ENCODE measurements around the gene DCDC2C.

Gene DCDC2C

DNA sequence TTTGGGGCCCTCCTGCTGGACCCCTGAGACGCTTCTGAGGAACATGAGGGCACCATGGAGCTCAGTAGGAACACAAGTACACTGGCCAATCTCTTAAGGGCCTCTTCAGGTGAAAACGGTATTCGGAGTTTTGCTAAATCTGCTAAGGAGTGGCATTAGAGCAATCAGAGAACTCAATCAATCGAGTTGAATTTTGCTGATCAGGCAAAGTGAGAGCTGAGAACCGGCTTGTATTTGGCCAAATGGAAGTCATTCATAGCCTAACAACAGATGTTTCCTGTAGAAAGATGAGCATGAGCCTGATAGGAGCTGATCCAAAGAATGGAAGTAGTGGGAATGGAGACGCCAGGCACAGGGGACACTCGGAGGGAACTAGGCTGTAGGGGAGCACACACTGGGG is 133.7 kb downstream of the DCDC2C start:
- TF ChIP-seq TAF1 (IDR thresholded peaks at IDR 0.05; ENCODE audit: borderline replicate concordance, insufficient read depth, low read length) (no peak), POLR2AphosphoS5 (IDR thresholded peaks at IDR 0.05; ENCODE audit: low read depth, low read length) (no peak), FOXP2 (optimal IDR thresholded peaks at IDR 0.05; ENCODE audit: borderline replicate concordance, extremely low read depth, extremely low read length, insufficient read depth) (no peak), SIN3A (IDR thresholded peaks at IDR 0.05; ENCODE audit: borderline replicate concordance, insufficient read depth, low read length) (no peak)
- TF ChIP-seq, protein P1, sequence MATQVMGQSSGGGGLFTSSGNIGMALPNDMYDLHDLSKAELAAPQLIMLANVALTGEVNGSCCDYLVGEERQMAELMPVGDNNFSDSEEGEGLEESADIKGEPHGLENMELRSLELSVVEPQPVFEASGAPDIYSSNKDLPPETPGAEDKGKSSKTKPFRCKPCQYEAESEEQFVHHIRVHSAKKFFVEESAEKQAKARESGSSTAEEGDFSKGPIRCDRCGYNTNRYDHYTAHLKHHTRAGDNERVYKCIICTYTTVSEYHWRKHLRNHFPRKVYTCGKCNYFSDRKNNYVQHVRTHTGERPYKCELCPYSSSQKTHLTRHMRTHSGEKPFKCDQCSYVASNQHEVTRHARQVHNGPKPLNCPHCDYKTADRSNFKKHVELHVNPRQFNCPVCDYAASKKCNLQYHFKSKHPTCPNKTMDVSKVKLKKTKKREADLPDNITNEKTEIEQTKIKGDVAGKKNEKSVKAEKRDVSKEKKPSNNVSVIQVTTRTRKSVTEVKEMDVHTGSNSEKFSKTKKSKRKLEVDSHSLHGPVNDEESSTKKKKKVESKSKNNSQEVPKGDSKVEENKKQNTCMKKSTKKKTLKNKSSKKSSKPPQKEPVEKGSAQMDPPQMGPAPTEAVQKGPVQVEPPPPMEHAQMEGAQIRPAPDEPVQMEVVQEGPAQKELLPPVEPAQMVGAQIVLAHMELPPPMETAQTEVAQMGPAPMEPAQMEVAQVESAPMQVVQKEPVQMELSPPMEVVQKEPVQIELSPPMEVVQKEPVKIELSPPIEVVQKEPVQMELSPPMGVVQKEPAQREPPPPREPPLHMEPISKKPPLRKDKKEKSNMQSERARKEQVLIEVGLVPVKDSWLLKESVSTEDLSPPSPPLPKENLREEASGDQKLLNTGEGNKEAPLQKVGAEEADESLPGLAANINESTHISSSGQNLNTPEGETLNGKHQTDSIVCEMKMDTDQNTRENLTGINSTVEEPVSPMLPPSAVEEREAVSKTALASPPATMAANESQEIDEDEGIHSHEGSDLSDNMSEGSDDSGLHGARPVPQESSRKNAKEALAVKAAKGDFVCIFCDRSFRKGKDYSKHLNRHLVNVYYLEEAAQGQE (IDR thresholded peaks at IDR 0.05; ENCODE audit: insufficient read depth in 1 of 2, low read depth in 2 of 2, low read length in 2 of 2), result no peak

DNA sequence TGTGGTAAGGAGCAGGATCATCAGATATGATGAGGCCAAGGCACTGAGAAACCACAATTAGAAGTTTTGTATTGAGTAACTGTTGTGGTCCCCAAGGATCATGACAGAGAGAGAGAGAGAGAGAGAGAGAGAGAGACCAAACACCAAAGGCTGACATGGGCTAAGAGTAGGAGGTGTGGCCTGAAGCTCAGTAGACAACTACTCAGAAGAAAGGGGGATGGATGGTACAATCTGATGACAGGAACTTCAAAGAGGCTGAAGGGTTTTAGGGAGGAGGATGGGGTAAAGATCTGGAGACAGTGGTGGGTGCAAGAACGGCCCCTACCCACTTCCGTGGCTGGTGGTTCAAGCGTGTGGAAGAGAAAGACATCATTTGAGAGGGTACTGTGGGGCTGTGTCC is 135.0 kb downstream of the DCDC2C start:
- TF ChIP-seq TAF1 (IDR thresholded peaks at IDR 0.05; ENCODE audit: borderline replicate concordance, insufficient read depth, low read length), result no peak

DNA sequence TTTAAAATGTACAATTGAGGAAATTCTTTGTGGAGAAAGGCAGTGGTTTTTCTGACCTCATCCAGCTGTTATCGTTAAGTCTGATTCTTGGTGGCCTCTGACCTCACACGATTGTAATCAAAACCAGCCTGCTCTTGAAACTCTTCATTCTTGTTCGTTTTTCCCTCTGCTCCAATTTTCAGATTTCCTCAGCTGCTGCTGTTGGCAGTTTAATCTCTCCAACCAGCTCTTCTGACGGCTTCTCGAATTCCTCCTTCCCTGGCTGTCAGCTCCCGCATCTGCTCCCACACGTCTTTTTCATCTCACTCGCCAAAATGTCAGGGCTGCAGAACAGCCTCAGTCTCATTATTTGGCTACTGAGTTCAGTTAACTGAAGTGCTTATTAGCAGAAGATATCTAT is 136.1 kb downstream of the DCDC2C start:
- TF ChIP-seq SIN3A (IDR thresholded peaks at IDR 0.05; ENCODE audit: borderline replicate concordance, insufficient read depth, low read length), result no peak
- no peak for TF ChIP-seq TAF1 (IDR thresholded peaks at IDR 0.05; ENCODE audit: borderline replicate concordance, insufficient read depth, low read length)
- no peak for TF ChIP-seq FOXP2 (optimal IDR thresholded peaks at IDR 0.05; ENCODE audit: borderline replicate concordance, extremely low read depth, extremely low read length, insufficient read depth)
- TF ChIP-seq POLR2AphosphoS5 (IDR thresholded peaks at IDR 0.05; ENCODE audit: low read depth, low read length), result no peak
- TF ChIP-seq, protein P1 (IDR thresholded peaks at IDR 0.05; ENCODE audit: insufficient read depth in 1 of 2, low read depth in 2 of 2, low read length in 2 of 2), result no peak

DNA sequence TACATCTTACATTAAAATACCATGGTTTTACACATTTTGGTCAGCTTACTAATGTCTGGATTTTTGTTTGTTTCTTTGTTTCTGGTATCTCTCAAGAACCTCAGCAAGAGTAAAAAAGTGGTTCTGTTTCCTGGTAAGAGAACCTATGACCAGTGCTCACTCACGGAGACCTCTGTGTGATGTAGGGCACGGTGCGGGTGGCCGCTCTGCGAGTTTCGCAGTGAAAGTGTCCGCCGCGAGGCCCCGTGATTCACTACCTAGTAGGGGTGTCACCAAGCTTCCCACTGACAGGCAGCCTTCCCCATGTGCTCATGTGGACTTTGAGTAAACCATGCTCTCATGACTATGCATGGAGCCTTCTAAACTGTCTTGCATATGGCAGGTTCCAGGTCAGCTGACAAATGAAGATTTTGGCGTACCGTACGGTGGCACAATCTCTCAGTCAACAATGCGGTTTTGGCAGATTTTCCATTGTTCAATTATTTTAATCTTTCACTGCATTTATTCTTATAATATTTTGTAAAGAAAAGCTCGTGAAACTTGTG is 137.3 kb downstream of the DCDC2C start:
- TF ChIP-seq FOXP2 (optimal IDR thresholded peaks at IDR 0.05; ENCODE audit: borderline replicate concordance, extremely low read depth, extremely low read length, insufficient read depth), result no peak

DNA sequence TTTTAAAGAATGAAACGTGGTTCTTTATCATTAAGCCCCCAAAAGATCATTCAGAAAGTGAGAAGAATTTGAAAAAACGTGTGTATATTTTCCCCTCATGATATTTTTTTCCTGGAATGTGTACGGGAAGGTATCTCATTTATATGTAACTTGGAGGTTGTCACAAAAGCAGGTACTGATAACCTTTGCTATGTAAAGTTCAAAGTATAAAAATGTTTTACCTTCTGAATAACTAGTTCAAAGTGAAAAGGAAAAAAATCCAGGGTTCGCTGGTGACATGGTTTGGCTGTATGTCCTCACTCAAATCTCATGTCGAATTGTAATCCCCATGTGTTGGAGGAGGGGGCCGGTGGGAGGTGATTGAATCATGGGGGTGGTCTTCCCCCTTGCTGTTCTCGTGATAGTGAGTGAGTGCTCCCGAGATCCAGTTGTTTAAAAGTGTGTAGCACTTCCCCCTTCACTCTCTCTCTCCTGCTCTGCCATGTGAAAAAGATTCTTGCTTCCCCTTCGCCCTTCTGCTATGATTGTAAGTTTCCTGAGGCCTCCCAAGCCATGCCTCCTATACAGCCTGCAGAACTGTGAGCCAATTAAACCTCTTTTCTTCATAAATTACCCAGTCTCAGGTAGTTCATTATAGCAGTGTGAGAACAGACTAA is 144.2 kb downstream of the DCDC2C start:
- TF ChIP-seq FOXP2 (optimal IDR thresholded peaks at IDR 0.05; ENCODE audit: borderline replicate concordance, extremely low read depth, extremely low read length, insufficient read depth), result no peak

DNA sequence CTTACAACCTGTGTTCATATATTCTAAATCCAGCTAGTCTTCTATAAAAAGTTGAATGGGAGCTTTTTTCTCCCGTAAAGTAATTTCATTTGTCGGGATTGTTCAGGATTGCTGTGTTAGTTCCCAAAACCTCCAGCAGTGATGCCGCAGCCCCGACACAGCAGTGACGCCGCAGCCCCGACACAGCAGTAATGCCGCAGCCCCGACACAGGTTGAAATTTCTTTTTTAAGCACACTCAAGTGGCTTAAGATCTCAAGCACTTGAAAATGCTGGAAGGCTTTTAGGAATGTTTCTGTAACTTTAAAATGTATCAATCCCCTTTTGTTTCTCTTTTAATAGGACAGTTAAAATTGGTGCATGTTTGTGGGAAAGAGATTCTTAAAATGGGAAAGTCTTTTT is 145.4 kb downstream of the DCDC2C start:
- TF ChIP-seq TAF1 (IDR thresholded peaks at IDR 0.05; ENCODE audit: borderline replicate concordance, insufficient read depth, low read length), result no peak
- TF ChIP-seq, protein P1 (IDR thresholded peaks at IDR 0.05; ENCODE audit: insufficient read depth in 1 of 2, low read depth in 2 of 2, low read length in 2 of 2), result no peak
- no peak for TF ChIP-seq SIN3A (IDR thresholded peaks at IDR 0.05; ENCODE audit: borderline replicate concordance, insufficient read depth, low read length)

DNA sequence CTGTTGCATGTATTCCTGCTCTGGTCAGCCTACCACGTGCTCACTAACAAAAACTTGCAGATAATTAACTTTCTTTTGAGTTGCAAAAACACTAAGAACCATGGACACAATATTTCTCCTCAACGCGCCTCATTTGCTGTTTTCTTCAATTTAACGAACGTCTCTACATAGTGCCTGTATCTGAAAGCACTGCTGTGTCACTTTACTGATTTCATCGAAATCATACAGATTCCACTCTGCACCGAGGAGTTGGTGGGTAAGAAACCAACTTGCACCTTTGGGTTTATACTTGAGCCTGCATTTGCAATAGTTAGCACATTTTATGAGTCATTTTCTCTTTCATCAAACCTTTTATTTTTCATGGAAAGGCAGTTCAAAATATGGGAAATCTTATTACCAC is 145.8 kb downstream of the DCDC2C start:
- no peak for TF ChIP-seq POLR2AphosphoS5 (IDR thresholded peaks at IDR 0.05; ENCODE audit: low read depth, low read length)
- TF ChIP-seq FOXP2 (optimal IDR thresholded peaks at IDR 0.05; ENCODE audit: borderline replicate concordance, extremely low read depth, extremely low read length, insufficient read depth), result no peak
- TF ChIP-seq TAF1 (IDR thresholded peaks at IDR 0.05; ENCODE audit: borderline replicate concordance, insufficient read depth, low read length), result no peak
- TF ChIP-seq, protein P1 (IDR thresholded peaks at IDR 0.05; ENCODE audit: insufficient read depth in 1 of 2, low read depth in 2 of 2, low read length in 2 of 2), result no peak
- no peak for TF ChIP-seq SIN3A (IDR thresholded peaks at IDR 0.05; ENCODE audit: borderline replicate concordance, insufficient read depth, low read length)

Measured in PFSK-1 (cell line).